WTC11 (cell line): ENCODE measurements around the gene MICA. TPM values are rescaled to one million over a fixed set of nuclear protein-coding genes. Genes with fewer than 3 reads are reported as not detected.
"Not testable (repeated sequence)": the region's sequence is repeated elsewhere in the genome, so short reads cannot be mapped to it uniquely, and the experiment has no call there.

Source experiments
- ATAC-seq: fragments of 200-7000 bp; cut with Tn5 transposase; 2 replicates; pipeline ENCODE4 v1.10.0; 2021; ENCODE audit warnings: mild to moderate bottlenecking, moderate library complexity
- CTCF ChIA-PET: fragments of 300-600 bp; sonication (Branson Sonifier 250); formaldehyde crosslinking; loops from one replicate; lab custom pipeline; 2021; ENCODE audit warnings: antibody characterized with exemption; lab: Charles Lee
- POLR2A ChIA-PET: fragments of 350-600 bp; sonication (Branson Sonifier 250); formaldehyde crosslinking; loops from one replicate; lab custom pipeline; 2021; ENCODE audit warnings: antibody characterized with exemption; lab: Charles Lee
- DNase-seq: peaks from one replicate; pipeline ENCODE4 v3.0.0; 2021; ENCODE audit warnings: low spot score
- H3K27ac Mint-ChIP-seq: 2 replicates; pipeline ENCODE4 v1.8.0; 2021; ENCODE audit warnings: mixed read lengths
- H3K27me3 Mint-ChIP-seq: 2 replicates; pipeline ENCODE4 v1.8.0; 2021; ENCODE audit warnings: low read depth, mild to moderate bottlenecking, moderate library complexity, mixed read lengths
- H3K36me3 Mint-ChIP-seq: 2 replicates; pipeline ENCODE4 v1.8.0; 2021; ENCODE audit warnings: mixed read lengths
- H3K4me1 Mint-ChIP-seq: 2 replicates; pipeline ENCODE4 v1.8.0; 2022; ENCODE audit warnings: mixed read lengths
- H3K4me3 Mint-ChIP-seq: 2 replicates; pipeline ENCODE4 v1.8.0; 2021; ENCODE audit warnings: mild to moderate bottlenecking, moderate library complexity, mixed read lengths
- H3K9me3 Mint-ChIP-seq: 2 replicates; pipeline ENCODE4 v1.8.0; 2021; ENCODE audit warnings: mixed read lengths
- CBFB ChIP-seq: sonication (generic); formaldehyde crosslinking; IDR thresholded peaks from 2 replicates; pipeline ENCODE4 v1.8.1; 2022; ENCODE audit warnings: mild to moderate bottlenecking, low read depth, missing genetic modification reagents
- CREM ChIP-seq: sonication (generic); formaldehyde crosslinking; IDR thresholded peaks from 2 replicates; pipeline ENCODE4 v1.8.1; 2022; ENCODE audit warnings: mild to moderate bottlenecking, missing genetic modification reagents, moderate library complexity
- ERG ChIP-seq: fragments of 250-450 bp; sonication (Bioruptor Pico); IDR thresholded peaks from 2 replicates; pipeline ENCODE4 v1.8.0; 2021; ENCODE audit warnings: mild to moderate bottlenecking
- GRHL2 ChIP-seq: fragments of 250-450 bp; sonication (Bioruptor Pico); IDR thresholded peaks from 2 replicates; pipeline ENCODE4 v1.8.0; 2022; ENCODE audit warnings: mild to moderate bottlenecking, moderate library complexity; ENCODE audit not compliant: insufficient replicate concordance, severe bottlenecking
- HMGA2 ChIP-seq: fragments of 250-450 bp; sonication (Bioruptor Pico); IDR thresholded peaks from 2 replicates; pipeline ENCODE4 v1.4.0; 2021; ENCODE audit warnings: mild to moderate bottlenecking, moderate library complexity
- IRF2 ChIP-seq: sonication (generic); formaldehyde crosslinking; IDR thresholded peaks from 2 replicates; pipeline ENCODE4 v1.8.0; 2022; ENCODE audit warnings: low read depth, missing genetic modification reagents, borderline replicate concordance
- JAZF1 ChIP-seq: fragments of 250-450 bp; sonication (Bioruptor Pico); IDR thresholded peaks from 2 replicates; pipeline ENCODE4 v1.9.0; 2021; ENCODE audit warnings: moderate library complexity, mild to moderate bottlenecking, inconsistent platforms
- NFATC4 ChIP-seq: fragments of 250-450 bp; sonication (Bioruptor Pico); IDR thresholded peaks from 2 replicates; pipeline ENCODE4 v1.9.0; 2021; ENCODE audit warnings: mild to moderate bottlenecking
- PREB ChIP-seq: sonication (generic); formaldehyde crosslinking; IDR thresholded peaks from 2 replicates; pipeline ENCODE4 v1.8.1; 2022; ENCODE audit warnings: mild to moderate bottlenecking, missing genetic modification reagents, moderate library complexity, borderline replicate concordance
- PRRX2 ChIP-seq: fragments of 250-450 bp; sonication (Bioruptor Pico); IDR thresholded peaks from 2 replicates; pipeline ENCODE4 v1.8.0; 2021; ENCODE audit warnings: mild to moderate bottlenecking
- RELA ChIP-seq: sonication (generic); formaldehyde crosslinking; IDR thresholded peaks from 2 replicates; pipeline ENCODE4 v1.8.1; 2022; ENCODE audit warnings: missing genetic modification reagents, mild to moderate bottlenecking, borderline replicate concordance
- SMAD4 ChIP-seq: sonication (generic); formaldehyde crosslinking; IDR thresholded peaks from 2 replicates; pipeline ENCODE4 v1.8.0; 2022; ENCODE audit warnings: mild to moderate bottlenecking, missing genetic modification reagents
- SP1 ChIP-seq: sonication (generic); formaldehyde crosslinking; conservative IDR thresholded peaks from 2 replicates; pipeline ENCODE4 v1.8.1; 2022; ENCODE audit warnings: missing genetic modification reagents
- ZNF121 ChIP-seq: sonication (generic); formaldehyde crosslinking; IDR thresholded peaks from 2 replicates; pipeline ENCODE4 v1.8.0; 2023; ENCODE audit warnings: missing genetic modification reagents
- ZNF232 ChIP-seq: sonication (generic); formaldehyde crosslinking; IDR thresholded peaks from 2 replicates; pipeline ENCODE4 v1.8.0; 2022; ENCODE audit warnings: mild to moderate bottlenecking, missing genetic modification reagents
- ZNF317 ChIP-seq: sonication (generic); formaldehyde crosslinking; IDR thresholded peaks from 2 replicates; pipeline ENCODE4 v1.8.1; 2023; ENCODE audit warnings: low read depth, mild to moderate bottlenecking, moderate library complexity, missing genetic modification reagents, borderline replicate concordance
- ZNF671 ChIP-seq: fragments of 250-450 bp; sonication (Bioruptor Pico); IDR thresholded peaks from 2 replicates; pipeline ENCODE4 v1.8.0; 2021; ENCODE audit warnings: mild to moderate bottlenecking
- ZSCAN18 ChIP-seq: fragments of 250-450 bp; sonication (Bioruptor Pico); IDR thresholded peaks from 2 replicates; pipeline ENCODE4 v2.1.2; 2022; ENCODE audit warnings: mild to moderate bottlenecking, moderate library complexity
- total RNA-seq: library from RNA; stranded (reverse); gene quantifications from 3 replicates; pipeline ENCODE4 v1.2.3, GENCODE V29; 2021
- TF ChIP-seq, protein P1 (sequence below): sonication (generic); formaldehyde crosslinking; IDR thresholded peaks from 2 replicates; pipeline ENCODE4 v1.8.1; 2022; ENCODE audit warnings: low read depth, mild to moderate bottlenecking, moderate library complexity, missing genetic modification reagents, borderline replicate concordance
- TF ChIP-seq, protein P2 (sequence below): sonication (generic); formaldehyde crosslinking; IDR thresholded peaks from 2 replicates; pipeline ENCODE4 v1.8.1; 2022; ENCODE audit warnings: low read depth, missing genetic modification reagents, borderline replicate concordance
- TF ChIP-seq, protein P3 (sequence below): fragments of 250-450 bp; sonication (Bioruptor Pico); conservative IDR thresholded peaks from 2 replicates; pipeline ENCODE4 v1.9.0; 2021; ENCODE audit warnings: mild to moderate bottlenecking
- TF ChIP-seq, protein P4 (sequence below): sonication (generic); formaldehyde crosslinking; conservative IDR thresholded peaks from 2 replicates; pipeline ENCODE4 v1.8.1; 2023; ENCODE audit warnings: mild to moderate bottlenecking, low read depth, missing genetic modification reagents, moderate library complexity

Gene MICA
- total RNA-seq, 1 experiment from 2014 or later: 12.9 TPM

DNA sequence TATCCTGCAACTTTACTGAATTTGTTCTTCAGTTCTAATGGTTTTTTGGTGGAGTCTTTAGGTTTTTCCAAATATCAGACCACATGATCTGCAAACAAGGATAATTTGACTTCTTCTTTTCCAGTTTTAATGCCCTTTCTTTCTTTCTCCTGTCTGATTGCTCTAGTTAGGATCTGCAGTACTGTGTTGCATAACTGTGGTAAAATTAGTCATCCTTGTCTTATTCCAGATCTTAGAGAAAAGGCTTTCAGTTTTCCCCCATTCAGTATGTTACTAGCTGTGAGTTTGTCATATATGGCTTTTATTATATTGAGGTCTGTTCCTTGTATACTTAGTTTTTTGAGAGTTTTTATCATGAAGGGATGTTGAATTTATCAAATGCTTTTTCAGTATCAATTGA is 4.3 kb downstream of the MICA start:
- DNase-seq: no peak
- TF ChIP-seq ZNF317 (CRISPR knock-in tag) (no peak), JAZF1 (CRISPR knock-in tag) (no peak), SP1 (CRISPR knock-in tag) (no peak), RELA (CRISPR knock-in tag) (no peak), HMGA2 (no peak), CREM (CRISPR knock-in tag) (no peak), GRHL2 (CRISPR knock-in tag) (no peak), IRF2 (no peak), PRRX2 (CRISPR knock-in tag) (no peak), ZNF671 (CRISPR knock-in tag) (no peak), SMAD4 (no peak)
- Mint-ChIP-seq H3K4me3 (no peak overlapping the region), H3K4me1 (peaks cover 31% of the 10 kb centered on the region), H3K36me3 (peaks cover 16% of the 10 kb centered on the region), H3K27me3 (no peaks in the 10 kb centered on the region), H3K9me3 (no peaks in the 10 kb centered on the region), H3K27ac (no peak overlapping the region)
- POLR2A ChIA-PET: no interaction called here
- CTCF ChIA-PET: interaction anchor here (0.7 kb wide), 1 partner anchor 35 kb away, joined by 3 read pairs; no protein-coding TSS in a partner anchor
- ATAC-seq: no peak

DNA sequence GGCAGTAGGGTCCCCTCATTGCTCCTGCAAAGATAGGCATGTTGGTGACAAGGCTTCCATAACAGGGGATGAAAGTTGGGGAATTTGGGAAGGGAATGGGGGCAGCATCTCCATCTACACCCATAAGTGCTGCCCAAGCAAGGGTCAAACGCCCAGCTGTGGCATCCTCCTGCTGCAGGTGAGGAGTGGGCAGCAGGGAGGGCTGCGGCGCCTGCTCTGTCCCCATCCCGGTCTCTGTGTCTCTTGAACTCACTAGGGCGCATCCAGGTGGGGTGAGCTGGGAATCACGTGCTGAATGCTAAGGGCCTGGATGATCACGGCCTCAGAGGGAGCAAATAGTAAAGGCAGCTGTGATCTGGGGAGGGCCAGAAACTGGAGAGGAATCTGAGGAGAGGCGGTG is 9.1 kb downstream of the MICA start:
- DNase-seq: no peak
- TF ChIP-seq ERG (CRISPR knock-in tag) (no peak), PREB (CRISPR knock-in tag) (no peak), ZNF121 (CRISPR knock-in tag) (no peak), ZNF232 (CRISPR knock-in tag) (no peak), CBFB (CRISPR knock-in tag) (no peak), NFATC4 (CRISPR knock-in tag) (no peak), ZSCAN18 (CRISPR knock-in tag) (no peak)
- TF ChIP-seq, protein P1, sequence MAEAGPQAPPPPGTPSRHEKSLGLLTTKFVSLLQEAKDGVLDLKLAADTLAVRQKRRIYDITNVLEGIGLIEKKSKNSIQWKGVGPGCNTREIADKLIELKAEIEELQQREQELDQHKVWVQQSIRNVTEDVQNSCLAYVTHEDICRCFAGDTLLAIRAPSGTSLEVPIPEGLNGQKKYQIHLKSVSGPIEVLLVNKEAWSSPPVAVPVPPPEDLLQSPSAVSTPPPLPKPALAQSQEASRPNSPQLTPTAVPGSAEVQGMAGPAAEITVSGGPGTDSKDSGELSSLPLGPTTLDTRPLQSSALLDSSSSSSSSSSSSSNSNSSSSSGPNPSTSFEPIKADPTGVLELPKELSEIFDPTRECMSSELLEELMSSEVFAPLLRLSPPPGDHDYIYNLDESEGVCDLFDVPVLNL (CRISPR knock-in tag): no peak
- TF ChIP-seq, protein P2, sequence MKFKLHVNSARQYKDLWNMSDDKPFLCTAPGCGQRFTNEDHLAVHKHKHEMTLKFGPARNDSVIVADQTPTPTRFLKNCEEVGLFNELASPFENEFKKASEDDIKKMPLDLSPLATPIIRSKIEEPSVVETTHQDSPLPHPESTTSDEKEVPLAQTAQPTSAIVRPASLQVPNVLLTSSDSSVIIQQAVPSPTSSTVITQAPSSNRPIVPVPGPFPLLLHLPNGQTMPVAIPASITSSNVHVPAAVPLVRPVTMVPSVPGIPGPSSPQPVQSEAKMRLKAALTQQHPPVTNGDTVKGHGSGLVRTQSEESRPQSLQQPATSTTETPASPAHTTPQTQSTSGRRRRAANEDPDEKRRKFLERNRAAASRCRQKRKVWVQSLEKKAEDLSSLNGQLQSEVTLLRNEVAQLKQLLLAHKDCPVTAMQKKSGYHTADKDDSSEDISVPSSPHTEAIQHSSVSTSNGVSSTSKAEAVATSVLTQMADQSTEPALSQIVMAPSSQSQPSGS (CRISPR knock-in tag): no peak
- TF ChIP-seq, protein P3, sequence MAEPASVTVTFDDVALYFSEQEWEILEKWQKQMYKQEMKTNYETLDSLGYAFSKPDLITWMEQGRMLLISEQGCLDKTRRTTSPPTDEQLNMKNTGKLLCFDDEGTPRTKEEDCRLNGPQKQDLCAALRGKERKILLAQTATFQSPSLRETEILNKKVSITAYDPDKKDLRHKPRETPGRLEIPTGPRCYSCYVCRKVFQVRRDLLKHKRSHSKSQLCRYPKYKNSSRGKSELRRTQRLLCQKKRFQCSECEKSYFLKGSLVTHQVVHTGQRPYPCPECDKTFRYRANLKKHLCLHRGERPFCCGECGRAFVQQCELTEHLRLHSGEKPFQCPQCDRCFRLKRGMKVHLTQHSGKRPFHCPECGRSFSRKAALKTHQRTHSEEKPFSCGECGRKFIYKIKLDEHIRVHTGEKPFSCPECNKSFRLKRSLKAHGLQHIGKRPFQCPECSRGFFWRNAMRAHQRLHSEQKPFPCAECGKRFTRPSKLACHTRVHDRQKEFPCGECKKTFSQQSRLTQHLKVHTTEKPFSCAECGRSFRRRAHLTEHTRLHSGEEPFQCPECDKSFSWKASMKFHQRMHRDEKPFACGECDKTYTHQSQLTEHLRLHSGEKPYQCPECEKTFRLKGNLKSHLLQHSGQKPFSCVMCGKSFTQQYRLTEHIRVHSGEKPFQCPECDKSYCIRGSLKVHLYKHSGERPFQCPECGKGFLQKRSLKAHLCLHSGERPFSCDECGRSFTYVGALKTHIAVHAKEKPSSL: no peak
- TF ChIP-seq, protein P4, sequence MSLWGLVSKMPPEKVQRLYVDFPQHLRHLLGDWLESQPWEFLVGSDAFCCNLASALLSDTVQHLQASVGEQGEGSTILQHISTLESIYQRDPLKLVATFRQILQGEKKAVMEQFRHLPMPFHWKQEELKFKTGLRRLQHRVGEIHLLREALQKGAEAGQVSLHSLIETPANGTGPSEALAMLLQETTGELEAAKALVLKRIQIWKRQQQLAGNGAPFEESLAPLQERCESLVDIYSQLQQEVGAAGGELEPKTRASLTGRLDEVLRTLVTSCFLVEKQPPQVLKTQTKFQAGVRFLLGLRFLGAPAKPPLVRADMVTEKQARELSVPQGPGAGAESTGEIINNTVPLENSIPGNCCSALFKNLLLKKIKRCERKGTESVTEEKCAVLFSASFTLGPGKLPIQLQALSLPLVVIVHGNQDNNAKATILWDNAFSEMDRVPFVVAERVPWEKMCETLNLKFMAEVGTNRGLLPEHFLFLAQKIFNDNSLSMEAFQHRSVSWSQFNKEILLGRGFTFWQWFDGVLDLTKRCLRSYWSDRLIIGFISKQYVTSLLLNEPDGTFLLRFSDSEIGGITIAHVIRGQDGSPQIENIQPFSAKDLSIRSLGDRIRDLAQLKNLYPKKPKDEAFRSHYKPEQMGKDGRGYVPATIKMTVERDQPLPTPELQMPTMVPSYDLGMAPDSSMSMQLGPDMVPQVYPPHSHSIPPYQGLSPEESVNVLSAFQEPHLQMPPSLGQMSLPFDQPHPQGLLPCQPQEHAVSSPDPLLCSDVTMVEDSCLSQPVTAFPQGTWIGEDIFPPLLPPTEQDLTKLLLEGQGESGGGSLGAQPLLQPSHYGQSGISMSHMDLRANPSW (CRISPR knock-in tag): no peak
- no peak for ATAC-seq
- no peaks in the 10 kb centered on the region for H3K27me3 Mint-ChIP-seq
- peaks cover 49% of the 10 kb centered on the region for H3K36me3 Mint-ChIP-seq
- ChIA-PET CTCF (no interaction called here), POLR2A (no interaction called here)
- H3K27ac Mint-ChIP-seq: no peak overlapping the region
- H3K4me3 Mint-ChIP-seq: no peak overlapping the region
- H3K9me3 Mint-ChIP-seq: no peaks in the 10 kb centered on the region; the same call in 1 of the 2 replicates
- 0 out of 2 replicates have a peak, but pooled peaks cover 4% of the 10 kb centered on the region for H3K4me1 Mint-ChIP-seq

- H3K4me1 Mint-ChIP-seq, H3K27me3 Mint-ChIP-seq, ATAC-seq, POLR2A ChIA-PET, DNase-seq, H3K4me3 Mint-ChIP-seq, H3K9me3 Mint-ChIP-seq, CTCF ChIA-PET: not testable (repeated sequence)
- Mint-ChIP-seq H3K36me3 (peaks cover 55% of the 10 kb centered on the region), H3K27ac (peak overlapping the region; percentile 46; the same call in 1 of the 2 replicates)
These were observed 10.9 kb downstream of the MICA start for GRCh38 chr6:31414148-31414770.
